H1 (cell line): ENCODE results near the gene CA9. TPM values are rescaled to one million over a fixed set of nuclear protein-coding genes. Genes with fewer than 3 reads are reported as not detected.

ENCODE experiments used
- CHD7 ChIP-seq: fragments of 300-600 bp; sonication (generic); IDR thresholded peaks from 2 replicates; pipeline ENCODE4 v1.7.1; 2012; ENCODE audit warnings: low read length, moderate library complexity, mild to moderate bottlenecking, inconsistent platforms; ENCODE audit not compliant: insufficient replicate concordance
- POU5F1 ChIP-seq: IDR thresholded peaks from 2 replicates; pipeline ENCODE4 v1.6.1; 2011; ENCODE audit warnings: low read depth, mild to moderate bottlenecking, low read length, moderate library complexity
- polyA plus RNA-seq, 7 experiments: library from polyadenylated mRNA; depleted of rRNA in 3 of 7; stranded (reverse) in 5 of 7; unstranded in 2 of 7; fragments of >200 nt in 5 of 7; fragments of 200-250 nt in 2 of 7; gene quantifications; 1 replicate in 5 of 7; 2 replicates in 1 of 7; 4 replicates in 1 of 7; pipeline versions ENCODE4 v1.2.1 to v1.2.3, GENCODE V29; 2011 to 2013; ENCODE audit warnings: missing spikeins in 2 of 7, mixed read lengths in 2 of 7
- total RNA-seq: library from RNA; stranded (reverse); fragmentation: NEBNext Ultra II Directional; extraction: Animal tissue kit (Norgen Biotek cat#: 25700); gene quantifications from 2 replicates; pipeline ENCODE4 v1.2.1, GENCODE V29; 2021

The CA9 gene
- total and polyA plus RNA-seq, 2 of the 8 experiments (the other 6 are each of a cell fraction or from before 2014, with no cell fraction given), result 1.3 to 1.8 TPM

GRCh38 chr9:35714123-35714522 is 40.4 kb downstream of the CA9 start (continued):
- TF ChIP-seq CHD7 (no peak), POU5F1 (no peak)
